Skeletal muscle cell (primary cell): ENCODE results near the gene CDK6.
"Not testable (repeated sequence)": the region's sequence is repeated elsewhere in the genome, so short reads cannot be mapped to it uniquely, and the experiment has no call there.

ENCODE experiments used
- DNase-seq: peaks from one replicate; pipeline ENCODE4 v3.0.0-alpha.2; 2010; ENCODE audit warnings: low read depth
- H3K4me3 ChIP-seq: 2 replicates; pipeline ENCODE4 v1.5.1; 2011; ENCODE audit warnings: low read depth, mild to moderate bottlenecking, control low read depth, low read length, moderate library complexity

Gene CDK6

DNA sequence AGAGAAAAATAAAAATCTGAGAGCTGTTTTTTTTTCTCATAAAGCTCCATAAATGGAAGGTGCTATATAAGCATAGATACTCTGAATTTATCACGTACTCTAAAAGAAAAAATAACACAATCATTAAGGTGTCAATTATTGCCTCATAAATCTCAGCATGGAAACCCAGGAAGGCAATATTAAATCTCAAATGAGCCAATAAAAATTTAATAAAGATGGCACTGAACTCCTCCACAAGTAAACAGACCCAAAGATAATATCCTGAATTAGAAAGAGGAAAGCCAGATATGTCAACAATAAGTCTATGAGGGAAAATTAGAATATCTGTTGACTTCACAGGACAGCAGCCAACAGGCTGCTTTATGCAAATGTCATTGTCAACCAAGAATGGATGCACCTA lies 66.5 kb downstream of the CDK6 start:
- no peak for DNase-seq

DNA sequence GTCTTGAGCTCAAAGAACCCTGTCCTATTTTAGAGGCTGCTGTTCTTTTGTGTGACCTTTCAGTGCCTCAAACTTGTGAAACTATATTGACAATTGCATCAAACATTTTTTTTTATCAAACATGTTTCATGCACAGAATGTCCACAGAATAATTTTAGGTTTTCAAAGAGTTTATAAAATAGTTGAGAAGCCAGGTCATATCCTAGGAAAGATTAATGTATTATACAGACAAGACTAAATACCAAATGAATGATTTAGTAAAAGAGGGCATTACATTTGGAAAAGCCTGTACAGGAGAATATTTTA lies 67.0 kb downstream of the CDK6 start:
- no peak for DNase-seq
- H3K4me3 ChIP-seq: no peak overlapping the region

More for the DNA sequence above, 66.5 kb downstream of the CDK6 start:
- no peak overlapping the region for H3K4me3 ChIP-seq

DNA sequence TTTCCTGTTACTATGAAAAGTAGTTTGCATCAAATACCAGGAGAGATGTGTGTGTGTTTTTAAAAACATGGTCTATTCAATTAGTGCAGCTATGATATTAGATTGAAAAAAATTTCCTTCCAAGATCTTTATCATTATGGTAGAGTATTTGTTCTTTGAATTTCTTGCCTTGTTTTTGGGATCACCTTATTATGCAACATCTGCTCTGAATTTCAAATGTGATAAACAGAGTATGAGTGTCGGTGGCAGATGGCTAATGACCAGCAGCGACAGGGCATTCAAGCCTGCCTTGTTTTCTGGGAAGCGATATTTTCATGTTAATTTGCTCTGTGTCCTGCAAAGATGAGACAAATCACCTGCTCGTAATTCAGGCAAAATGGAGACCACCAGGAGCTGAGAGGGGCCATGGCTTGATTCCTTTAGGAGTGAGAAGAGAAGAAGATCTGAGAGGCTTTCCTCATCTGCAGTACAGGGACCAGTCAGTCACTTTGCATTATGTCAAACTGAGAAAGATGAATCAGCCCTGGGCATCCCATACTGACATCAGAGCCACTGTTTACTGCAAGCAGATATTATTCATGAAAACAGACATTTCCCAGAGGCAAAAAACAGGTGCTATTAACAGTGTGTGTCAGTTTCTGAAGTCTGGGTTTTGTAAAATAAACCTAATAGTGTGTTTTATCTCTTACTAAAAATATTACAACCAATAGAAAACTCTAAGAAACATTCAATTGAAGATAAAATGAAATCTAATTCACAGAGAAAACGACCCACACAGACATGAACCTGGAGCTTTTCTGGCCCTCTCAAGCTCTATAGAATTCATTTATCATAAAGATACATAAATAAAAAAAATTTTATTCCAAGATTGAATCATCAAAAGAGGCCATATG lies 67.6 kb downstream of the CDK6 start:
- no peak for DNase-seq
- no peak overlapping the region for H3K4me3 ChIP-seq

- H3K4me3 ChIP-seq: no peak overlapping the region
- DNase-seq: no peak
These were observed 68.9 kb downstream of the CDK6 start for GRCh38 chr7:92767437-92767836.

DNA sequence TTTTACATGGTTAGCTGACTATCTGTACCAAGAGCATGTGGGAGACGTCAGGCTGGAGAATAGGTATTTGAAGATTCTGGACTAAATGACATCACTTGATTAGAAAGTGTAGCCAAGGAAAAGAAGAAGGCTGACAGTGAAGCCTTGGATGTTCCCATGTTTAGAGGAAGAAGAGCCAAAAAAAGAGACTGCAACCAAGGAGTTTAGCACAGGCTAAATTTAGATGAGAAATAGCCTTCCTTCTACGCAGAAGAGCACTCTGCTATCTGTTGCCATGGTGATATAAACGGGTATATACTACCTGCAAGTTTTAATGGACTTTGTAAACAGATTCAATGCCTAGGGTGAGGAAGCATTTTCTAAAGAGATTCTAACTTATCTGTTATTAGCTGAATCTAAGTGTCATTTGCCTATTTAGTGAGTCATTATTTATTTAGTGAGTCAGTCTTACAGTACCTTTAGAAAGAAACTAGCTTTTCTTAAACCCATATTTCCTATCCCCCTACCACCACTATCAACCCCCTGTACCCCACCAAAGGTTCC lies 69.8 kb downstream of the CDK6 start:
- H3K4me3 ChIP-seq: no peak overlapping the region
- DNase-seq: no peak

GRCh38 chr7:92765725-92766124 lies 70.6 kb downstream of the CDK6 start:
- peak; percentile 68 for DNase-seq
- no peak overlapping the region for H3K4me3 ChIP-seq

GRCh38 chr7:92763636-92764423 lies 72.5 kb downstream of the CDK6 start:
- no peak overlapping the region for H3K4me3 ChIP-seq
- DNase-seq: no peak

GRCh38 chr7:92762851-92763250 lies 73.5 kb downstream of the CDK6 start:
- H3K4me3 ChIP-seq: no peak overlapping the region
- no peak for DNase-seq

DNA sequence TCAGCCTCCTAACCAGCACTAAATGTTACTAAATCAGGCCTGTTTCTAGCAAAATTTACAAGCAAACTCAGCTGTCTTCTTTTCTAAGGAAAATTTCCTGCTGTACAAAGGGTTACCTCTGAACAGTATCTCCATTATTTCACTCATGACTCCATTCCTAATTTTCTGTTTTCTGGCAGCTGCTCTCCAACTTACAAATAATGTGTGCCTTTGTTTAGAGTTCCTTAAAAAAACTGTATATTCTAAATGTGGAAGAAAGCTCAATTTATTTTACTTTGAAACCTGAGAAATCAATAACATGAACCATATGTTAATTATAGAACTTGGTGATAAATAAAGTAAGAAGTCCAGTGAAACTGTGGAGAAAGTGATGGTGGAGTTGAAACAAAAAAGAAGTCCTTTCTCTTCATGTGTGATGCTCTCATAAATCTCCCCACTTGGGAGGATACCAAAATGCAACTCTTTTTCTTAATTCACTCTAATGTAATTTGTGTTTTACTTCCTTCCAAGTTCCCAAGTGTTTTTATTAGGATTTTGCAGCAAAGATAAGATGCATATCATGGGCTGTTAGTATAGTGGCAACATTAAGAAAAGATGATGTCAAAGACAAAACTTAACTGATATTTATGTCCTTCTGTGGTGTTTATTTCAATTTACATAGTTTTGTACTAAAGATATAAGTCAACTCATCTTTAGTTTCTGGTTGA lies 74.8 kb downstream of the CDK6 start:
- DNase-seq: no peak
- H3K4me3 ChIP-seq: no peak overlapping the region

DNA sequence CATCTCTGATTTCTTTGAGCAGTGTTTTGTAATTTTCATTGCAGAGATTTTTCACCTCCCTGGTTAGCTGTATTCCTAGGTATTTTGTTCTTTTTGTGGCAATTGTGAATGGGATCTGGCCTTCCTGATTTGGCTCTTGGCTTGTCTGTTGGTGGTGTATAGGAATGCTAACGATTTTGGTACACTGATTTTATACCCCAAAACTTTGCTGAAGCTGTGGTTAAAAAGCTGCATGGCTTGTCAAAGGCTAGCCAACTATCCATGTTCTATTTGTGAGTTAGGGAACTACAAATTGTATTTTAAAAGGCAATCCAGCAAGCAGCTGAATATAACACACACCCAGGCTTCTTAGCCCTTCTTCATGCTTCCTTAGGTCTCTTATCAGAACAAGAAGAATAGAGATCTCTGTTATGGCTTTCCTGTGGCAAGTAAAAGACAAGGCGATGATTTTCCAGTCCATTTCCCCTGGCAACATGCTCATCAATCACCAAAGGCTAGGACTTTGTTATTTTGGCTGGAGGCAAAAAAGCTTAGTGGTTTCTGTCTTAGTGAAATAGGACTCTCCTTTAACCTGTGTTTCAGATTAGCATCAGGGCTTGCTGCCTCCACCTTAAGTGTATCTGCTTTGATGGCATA lies 77.5 kb downstream of the CDK6 start:
- H3K4me3 ChIP-seq: no peak overlapping the region
- DNase-seq: no peak

DNA sequence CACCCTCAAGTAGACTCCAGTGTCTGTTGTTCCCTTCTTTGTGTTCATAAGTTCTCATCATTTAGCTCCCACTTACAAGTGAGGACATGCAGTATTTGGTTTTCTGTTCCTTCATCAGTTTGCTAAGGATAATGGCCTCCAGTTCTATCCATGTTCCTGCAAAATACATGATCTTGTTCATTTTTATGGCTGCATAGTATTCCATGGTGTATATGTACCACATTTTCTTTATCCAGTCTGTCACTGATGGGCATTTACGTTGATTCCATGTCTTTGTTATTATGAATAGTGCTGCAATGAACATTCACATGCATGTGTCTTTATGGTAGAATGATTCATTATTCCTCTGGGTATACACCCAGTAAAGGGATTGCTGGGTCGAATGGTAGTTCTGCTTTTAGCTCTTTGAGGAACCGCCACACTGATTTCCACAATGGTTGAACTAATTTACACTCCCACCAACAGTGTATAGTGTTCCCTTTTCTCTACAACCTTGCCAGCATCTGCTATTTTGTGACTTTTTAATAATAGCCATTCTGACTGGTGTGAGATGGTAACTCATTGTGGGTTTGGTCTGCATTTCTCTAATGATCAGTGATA lies 79.0 kb downstream of the CDK6 start:
- not testable (repeated sequence) for H3K4me3 ChIP-seq, DNase-seq

GRCh38 chr7:92755680-92756079 lies 80.7 kb downstream of the CDK6 start:
- H3K4me3 ChIP-seq: no peak overlapping the region
- no peak for DNase-seq

DNA sequence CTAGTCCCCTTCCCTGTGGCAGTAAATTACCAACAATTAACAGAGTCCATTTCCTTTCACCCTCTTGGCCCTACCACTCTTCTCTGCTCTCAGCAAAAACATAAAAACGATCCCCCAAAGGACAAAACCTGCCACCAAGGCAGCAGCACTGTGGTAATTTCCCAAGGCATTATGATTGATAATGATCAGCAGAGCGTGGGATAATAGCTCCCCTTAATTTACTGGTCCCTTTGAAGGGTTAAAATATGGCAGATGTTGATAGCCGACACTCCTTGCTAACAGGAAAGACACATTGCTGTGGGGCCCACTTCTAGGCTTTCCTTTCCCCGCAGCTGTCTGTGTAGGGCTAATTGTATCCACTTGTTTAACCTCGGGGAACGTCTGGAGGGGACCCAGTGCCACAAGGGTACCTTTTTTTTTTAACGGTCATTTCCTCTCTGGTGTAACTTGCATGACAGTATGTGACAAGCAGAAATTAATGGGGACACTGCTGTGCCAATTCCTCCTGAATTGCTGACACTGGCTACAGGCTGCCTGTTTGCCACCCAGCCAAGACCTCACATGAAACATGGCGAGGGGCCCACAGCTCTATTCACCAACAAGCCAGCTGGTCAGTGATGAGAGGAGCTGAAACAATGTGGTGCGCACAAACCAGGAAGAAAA lies 81.3 kb downstream of the CDK6 start:
- H3K4me3 ChIP-seq: no peak overlapping the region
- DNase-seq: no peak

DNA sequence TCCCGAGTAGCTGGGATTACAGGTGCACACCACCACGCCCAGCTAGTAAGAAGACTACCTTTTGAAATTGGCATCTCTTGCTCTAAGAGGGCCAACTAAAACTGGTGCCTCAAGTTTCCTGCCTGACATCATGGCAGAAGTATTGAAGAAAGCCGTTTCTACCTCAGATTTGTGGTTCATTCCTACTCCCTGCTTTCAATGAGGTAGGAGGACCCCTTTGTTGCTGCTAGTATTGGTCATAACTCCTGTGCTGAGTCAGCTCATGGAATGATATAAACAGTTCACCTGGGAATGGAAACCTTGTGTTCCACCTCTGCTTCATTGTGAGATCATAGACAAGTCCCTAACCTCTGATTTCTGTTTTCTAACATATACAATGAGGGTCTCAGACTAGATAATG lies 82.8 kb downstream of the CDK6 start:
- no peak overlapping the region for H3K4me3 ChIP-seq
- DNase-seq: no peak

DNA sequence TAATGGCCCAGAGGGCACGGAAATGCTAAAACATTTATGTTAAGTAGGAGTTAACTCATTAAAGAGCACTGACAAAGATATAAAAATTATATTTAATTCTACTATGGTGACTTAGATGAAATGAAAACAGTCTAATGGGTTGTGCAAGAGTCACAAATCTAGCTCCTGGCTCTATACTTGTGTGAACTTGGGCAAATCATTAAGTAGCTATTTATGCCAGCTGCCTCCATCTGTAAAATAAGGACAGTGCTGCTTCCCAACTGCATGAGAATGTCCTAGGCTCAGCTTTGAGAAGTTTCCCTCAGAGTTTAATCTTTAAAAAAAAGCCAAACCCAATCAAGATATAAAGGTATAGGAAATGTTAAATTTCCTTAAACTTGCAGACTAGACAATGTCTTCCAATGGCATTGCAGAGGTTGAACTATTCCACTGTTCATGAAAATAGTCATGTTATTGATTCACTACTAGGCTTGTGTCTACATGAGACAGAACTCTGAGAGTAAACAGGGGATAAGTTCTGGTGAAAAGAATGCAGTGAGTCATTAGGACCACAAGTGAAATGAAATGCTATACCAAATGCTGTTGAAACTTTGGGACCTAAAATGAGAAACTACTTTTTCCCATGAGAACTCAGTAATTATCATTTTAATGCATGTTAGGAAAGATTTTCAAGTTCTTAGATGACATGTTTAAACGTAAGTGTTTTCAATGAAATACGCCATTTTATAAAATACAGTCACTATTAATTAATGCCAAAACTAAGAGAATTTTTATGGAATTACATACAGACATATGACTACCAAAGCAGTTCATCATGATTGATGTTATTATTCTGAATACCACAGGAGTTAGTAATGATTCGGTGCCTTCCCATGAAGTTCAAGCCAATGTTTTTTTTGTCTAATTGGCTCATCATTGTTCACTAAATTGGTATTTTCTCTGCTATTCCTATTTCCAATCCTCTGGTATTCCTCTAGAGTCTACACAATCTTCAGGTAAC lies 84.2 kb downstream of the CDK6 start:
- peak; percentile 91 for DNase-seq
- no peak overlapping the region for H3K4me3 ChIP-seq

GRCh38 chr7:92750946-92751345 lies 85.4 kb downstream of the CDK6 start:
- no peak overlapping the region for H3K4me3 ChIP-seq
- DNase-seq: no peak

DNA sequence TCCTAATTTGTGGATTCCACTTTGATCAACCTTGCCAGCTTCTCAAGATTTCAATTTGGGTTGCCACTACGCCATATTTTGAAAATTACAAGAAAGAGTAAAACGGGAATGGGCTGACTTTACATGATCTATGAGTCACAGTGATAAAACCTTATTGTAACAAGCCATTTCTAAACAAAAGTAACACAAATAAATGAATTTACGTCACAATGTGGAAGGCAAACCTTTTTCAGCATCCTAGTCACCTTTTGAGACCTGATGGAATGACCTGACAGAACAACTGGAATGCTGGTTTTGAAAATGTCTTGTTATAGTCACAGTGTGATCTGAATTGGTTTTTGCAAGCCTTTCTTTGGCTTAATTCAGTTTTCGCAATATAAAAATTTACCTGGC lies 85.9 kb downstream of the CDK6 start:
- DNase-seq: no peak

More for the DNA sequence above, 85.9 kb downstream of the CDK6 start:
- no peak overlapping the region for H3K4me3 ChIP-seq
